Ovary (tissue), 9 donors: ENCODE measurements around the gene SPEN. TPM values are rescaled to one million over a fixed set of nuclear protein-coding genes. Genes with fewer than 3 reads are reported as not detected.

Experiments
- DNase-seq, 5 donors: peaks; one replicate each; pipeline ENCODE4 v3.0.0-alpha.2; 2019 to 2020
- H3K27ac ChIP-seq, 2 donors: fragments of 200-600 bp; one replicate each; pipeline versions ENCODE4 v1.5.1 to v1.8.0; 2019 to 2022
- H3K27me3 ChIP-seq: fragments of 200-600 bp; one replicate; pipeline ENCODE4 v1.8.0; 2022
- H3K36me3 ChIP-seq: fragments of 200-600 bp; sonication (generic); one replicate; pipeline ENCODE4 v1.5.1; 2019
- H3K4me1 ChIP-seq: one replicate; pipeline ENCODE4 v1.8.1; 2013; ENCODE audit warnings: mild to moderate bottlenecking, moderate library complexity; ENCODE audit not compliant: insufficient read depth
- H3K4me3 ChIP-seq: fragments of 200-600 bp; sonication (generic); one replicate; pipeline ENCODE4 v1.5.1; 2017
- H3K9me3 ChIP-seq, 2 donors: fragments of 200-600 bp in 1 of 2; sonication (generic) in 1 of 2; one replicate each; pipeline versions ENCODE4 v1.5.1 to v1.8.1; 2013 to 2019; ENCODE audit warnings: mild to moderate bottlenecking in 1 of 2, moderate library complexity in 1 of 2
- CTCF ChIP-seq, 3 donors: fragments of 450-650 bp in 2 of 3; fragments of 200-600 bp in 1 of 3; IDR thresholded peaks; one replicate each; pipeline versions ENCODE4 v1.5.1 to v1.8.0; 2016 to 2022; ENCODE audit warnings: antibody characterized with exemption in 3 of 3, mild to moderate bottlenecking in 1 of 3
- EP300 ChIP-seq: sonication (generic); formaldehyde crosslinking; IDR thresholded peaks from one replicate; pipeline ENCODE4 v1.6.1; 2017; ENCODE audit warnings: antibody characterized with exemption
- POLR2A ChIP-seq: fragments of 450-650 bp; IDR thresholded peaks from one replicate; pipeline ENCODE4 v1.6.1; 2017; ENCODE audit warnings: antibody characterized with exemption, mild to moderate bottlenecking, moderate library complexity
- WGBS, 3 donors: extraction: QIAGEN DNeasy Blood & Tissue Kit in 1 of 3; methylation state at CpG; one replicate each; pipeline versions ENCODE4 v1.1.5 to v1.1.7; 2013 to 2017; 5-methylcytosine and 5-hydroxymethylcytosine counted together
- intact Hi-C, 4 donors: fragments of 100-400 bp; cut with DNase I; formaldehyde crosslinking; loops; one replicate each; pipeline versions ENCODE4 v1.11.0 to v1.15.1; 2022 to 2023
- polyA plus RNA-seq, 2 donors: library from polyadenylated mRNA; stranded (reverse); fragments of 200-250 nt in 1 of 2; fragments of 350-450 nt in 1 of 2; fragmentation: Illumina TruSeq in 1 of 2; extraction: RNeasy Lipid Tissue Mini Kit (QIAGEN cat#74804) in 1 of 2; gene quantifications; one replicate each; pipeline ENCODE4 v1.2.3, GENCODE V29; 2013 to 2014
- total RNA-seq, 7 donors: library from RNA; depleted of rRNA in 2 of 7; stranded (reverse); fragments of >200 nt in 2 of 7; fragmentation: NEBNext Ultra II Directional in 3 of 7; extraction: Animal tissue kit (Norgen Biotek cat#: 25700) in 3 of 7; gene quantifications; one replicate each; pipeline versions ENCODE4 v1.1.0 to v1.2.4, GENCODE V29; 2016 to 2023
- donor health status: DM: no; HTN: no; CAD: no; lungs with moderate emphysema.
- donor health status: DM: no; HTN: no; CAD: no.
- donor health status: Bipolar disorder and iron deficiency.
- donor health status: DM: yes; HTN: yes; CAD: no.
- donor health status: DM: no; HTN: no; CAD: no.
- donor health status: DM: yes; HTN: yes; CAD: no.

The SPEN gene
- total and polyA plus RNA-seq, 9 donors = 30.5 to 93.2 (median 62.9) TPM

DNA sequence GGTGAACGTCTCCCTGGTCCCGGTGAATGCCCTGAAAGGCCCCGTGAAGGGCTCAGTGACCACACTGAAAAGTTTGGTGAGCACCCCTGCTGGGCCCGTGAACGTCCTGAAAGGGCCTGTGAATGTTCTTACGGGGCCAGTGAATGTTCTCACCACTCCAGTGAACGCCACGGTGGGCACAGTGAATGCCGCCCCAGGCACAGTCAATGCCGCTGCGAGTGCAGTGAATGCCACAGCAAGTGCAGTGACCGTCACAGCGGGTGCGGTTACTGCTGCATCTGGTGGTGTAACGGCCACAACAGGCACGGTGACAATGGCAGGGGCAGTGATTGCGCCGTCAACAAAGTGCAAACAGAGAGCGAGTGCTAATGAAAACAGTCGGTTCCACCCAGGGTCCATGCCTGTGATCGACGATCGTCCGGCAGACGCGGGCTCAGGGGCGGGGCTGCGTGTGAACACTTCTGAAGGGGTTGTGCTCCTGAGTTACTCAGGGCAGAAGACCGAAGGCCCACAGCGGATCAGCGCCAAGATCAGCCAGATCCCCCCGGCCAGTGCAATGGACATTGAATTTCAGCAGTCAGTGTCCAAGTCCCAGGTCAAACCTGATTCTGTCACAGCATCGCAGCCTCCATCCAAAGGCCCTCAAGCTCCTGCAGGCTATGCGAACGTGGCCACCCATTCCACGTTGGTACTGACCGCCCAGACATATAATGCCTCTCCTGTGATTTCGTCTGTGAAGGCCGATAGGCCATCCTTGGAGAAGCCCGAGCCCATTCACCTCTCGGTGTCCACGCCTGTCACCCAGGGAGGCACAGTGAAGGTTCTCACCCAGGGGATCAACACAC, 86.9 kb downstream of the SPEN start:
- no peaks in the 10 kb centered on the region for H3K27me3 ChIP-seq
- H3K36me3 ChIP-seq = no peaks in the 10 kb centered on the region
- no peaks in the 10 kb centered on the region for H3K9me3 ChIP-seq
- intact Hi-C loops = loop anchor here in 1 of 4 donors (2.0 kb wide), 1 partner anchor 14 kb away; no protein-coding TSS in a partner anchor
- H3K4me1 ChIP-seq = peaks cover 8% of the 10 kb centered on the region
- H3K4me3 ChIP-seq = no peak overlapping the region
- WGBS, 3 donors = 90 to 93% (median 92%) methylated on average over 42 of the region's 42 CpGs
- no peak overlapping the region for H3K27ac ChIP-seq
- peak in 1 of 5 donors; percentile 32 for DNase-seq
- TF ChIP-seq EP300 (no peak), CTCF (IDR thresholded peaks at IDR 0.05) (no peak), POLR2A (no peak)

- WGBS, 3 donors = 89 to 93% (median 90%) methylated on average over 29 of the region's 29 CpGs
- intact Hi-C loops = loop anchor here in 1 of 4 donors (2.0 kb wide), 1 partner anchor 15 kb away; no protein-coding TSS in a partner anchor
- H3K27me3 ChIP-seq = no peaks in the 10 kb centered on the region
- TF ChIP-seq CTCF (IDR thresholded peaks at IDR 0.05) = no peak
- TF ChIP-seq POLR2A = no peak
- TF ChIP-seq EP300 = no peak
- H3K9me3 ChIP-seq = no peaks in the 10 kb centered on the region
- DNase-seq = peak in 1 of 5 donors; percentile 31
- peaks cover 9% of the 10 kb centered on the region for H3K4me1 ChIP-seq
- H3K27ac ChIP-seq = no peak overlapping the region
- no peaks in the 10 kb centered on the region for H3K36me3 ChIP-seq
- H3K4me3 ChIP-seq = no peak overlapping the region
These were observed 87.8 kb downstream of the SPEN start for GRCh38 chr1:15935056-15935950.

DNA sequence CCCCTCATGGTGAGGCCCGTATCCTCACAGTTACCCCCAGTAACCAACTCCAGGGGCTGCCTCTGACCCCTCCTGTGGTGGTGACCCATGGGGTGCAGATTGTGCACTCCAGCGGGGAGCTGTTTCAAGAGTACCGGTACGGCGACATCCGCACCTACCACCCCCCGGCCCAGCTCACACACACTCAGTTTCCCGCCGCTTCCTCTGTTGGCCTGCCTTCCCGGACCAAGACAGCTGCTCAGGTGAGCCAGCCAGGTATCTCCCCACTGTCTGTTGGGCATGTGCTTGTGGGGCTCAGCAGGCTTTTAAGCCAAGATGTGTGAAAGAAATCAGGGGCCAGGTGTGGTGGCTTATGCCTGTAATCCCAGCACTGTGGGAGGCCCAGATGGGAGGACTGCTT, 88.5 kb downstream of the SPEN start:
- H3K4me1 ChIP-seq = peaks cover 9% of the 10 kb centered on the region
- DNase-seq = peak in 1 of 5 donors; percentile 28
- no peak overlapping the region for H3K27ac ChIP-seq
- H3K9me3 ChIP-seq = no peaks in the 10 kb centered on the region
- TF ChIP-seq POLR2A (no peak), EP300 (no peak), CTCF (IDR thresholded peaks at IDR 0.05) (no peak)
- H3K4me3 ChIP-seq = no peak overlapping the region
- no peaks in the 10 kb centered on the region for H3K36me3 ChIP-seq
- WGBS, 3 donors = 95 to 96% (median 95%) methylated on average over 9 to 10 of the region's 10 CpGs
- H3K27me3 ChIP-seq = no peaks in the 10 kb centered on the region
- intact Hi-C loops = no loop called here

DNA sequence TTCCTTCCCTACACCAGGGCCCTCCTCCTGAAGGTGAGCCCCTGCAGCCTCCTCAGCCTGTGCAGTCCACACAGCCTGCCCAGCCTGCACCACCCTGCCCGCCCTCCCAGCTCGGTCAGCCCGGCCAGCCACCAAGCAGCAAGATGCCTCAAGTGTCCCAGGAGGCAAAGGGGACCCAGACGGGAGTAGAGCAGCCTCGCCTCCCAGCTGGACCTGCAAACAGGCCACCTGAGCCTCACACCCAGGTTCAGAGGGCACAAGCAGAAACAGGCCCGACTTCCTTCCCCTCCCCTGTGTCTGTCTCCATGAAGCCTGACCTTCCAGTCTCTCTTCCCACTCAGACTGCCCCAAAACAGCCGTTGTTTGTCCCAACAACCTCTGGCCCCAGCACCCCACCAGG, 89.6 kb downstream of the SPEN start:
- no peaks in the 10 kb centered on the region for H3K9me3 ChIP-seq
- no peak for DNase-seq
- H3K4me3 ChIP-seq = no peak overlapping the region
- H3K27me3 ChIP-seq = no peaks in the 10 kb centered on the region
- intact Hi-C loops = no loop called here
- H3K36me3 ChIP-seq = no peaks in the 10 kb centered on the region
- peaks cover 9% of the 10 kb centered on the region for H3K4me1 ChIP-seq
- no peak for TF ChIP-seq CTCF (IDR thresholded peaks at IDR 0.05)
- no peak for TF ChIP-seq EP300
- TF ChIP-seq POLR2A = no peak
- H3K27ac ChIP-seq = no peak overlapping the region
- WGBS, 3 donors = 71 to 82% (median 81%) methylated on average over 7 of the region's 7 CpGs
